ENCODE results near the gene DHRS3.

DHRS3 gene

DNA sequence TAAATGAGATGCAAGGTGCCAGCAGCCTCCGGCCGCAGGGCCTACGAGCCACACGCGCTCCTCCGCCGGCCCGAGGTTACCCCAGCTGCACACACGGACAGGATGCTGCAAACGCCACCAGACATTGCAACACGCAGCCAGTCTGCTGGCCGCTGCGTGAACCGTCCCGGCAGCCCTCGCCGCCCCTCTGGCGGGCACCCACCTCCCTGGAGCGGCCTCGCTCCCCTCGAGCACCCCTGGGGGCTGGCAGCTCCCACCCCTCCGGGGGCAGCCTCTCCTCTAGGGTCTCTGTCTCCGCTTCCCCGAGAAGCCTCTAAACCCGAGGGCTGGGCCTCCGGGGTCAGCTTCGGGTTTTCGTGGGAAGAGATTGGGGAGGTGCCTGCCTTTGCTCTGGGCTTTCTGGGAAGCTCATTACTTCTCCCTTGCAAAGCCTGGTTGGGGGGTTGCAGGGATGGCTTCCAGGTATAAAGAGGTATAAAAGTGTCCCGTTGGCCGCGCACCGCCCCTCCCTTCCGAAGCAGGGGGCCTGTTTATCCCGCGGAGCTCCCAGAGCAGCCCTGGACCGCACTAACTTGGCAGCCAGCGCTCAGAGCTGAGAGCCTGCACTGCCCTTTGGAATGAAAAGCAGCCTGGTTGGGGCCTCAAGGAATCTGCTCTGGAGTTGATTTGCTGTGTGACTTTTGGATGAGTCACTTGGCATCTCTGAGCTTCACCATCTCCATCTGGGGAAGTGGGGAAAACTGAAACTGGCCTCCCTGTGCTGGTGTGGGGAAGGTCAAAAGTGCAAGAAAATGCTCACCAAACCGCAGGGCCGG is 21.8 kb downstream of the DHRS3 start:
- peak; percentile 91 for DNase-seq

- DNase-seq, result no peak
Observed at GRCh38 chr1:12595757-12596006, 22.3 kb downstream of the DHRS3 start.

DNA sequence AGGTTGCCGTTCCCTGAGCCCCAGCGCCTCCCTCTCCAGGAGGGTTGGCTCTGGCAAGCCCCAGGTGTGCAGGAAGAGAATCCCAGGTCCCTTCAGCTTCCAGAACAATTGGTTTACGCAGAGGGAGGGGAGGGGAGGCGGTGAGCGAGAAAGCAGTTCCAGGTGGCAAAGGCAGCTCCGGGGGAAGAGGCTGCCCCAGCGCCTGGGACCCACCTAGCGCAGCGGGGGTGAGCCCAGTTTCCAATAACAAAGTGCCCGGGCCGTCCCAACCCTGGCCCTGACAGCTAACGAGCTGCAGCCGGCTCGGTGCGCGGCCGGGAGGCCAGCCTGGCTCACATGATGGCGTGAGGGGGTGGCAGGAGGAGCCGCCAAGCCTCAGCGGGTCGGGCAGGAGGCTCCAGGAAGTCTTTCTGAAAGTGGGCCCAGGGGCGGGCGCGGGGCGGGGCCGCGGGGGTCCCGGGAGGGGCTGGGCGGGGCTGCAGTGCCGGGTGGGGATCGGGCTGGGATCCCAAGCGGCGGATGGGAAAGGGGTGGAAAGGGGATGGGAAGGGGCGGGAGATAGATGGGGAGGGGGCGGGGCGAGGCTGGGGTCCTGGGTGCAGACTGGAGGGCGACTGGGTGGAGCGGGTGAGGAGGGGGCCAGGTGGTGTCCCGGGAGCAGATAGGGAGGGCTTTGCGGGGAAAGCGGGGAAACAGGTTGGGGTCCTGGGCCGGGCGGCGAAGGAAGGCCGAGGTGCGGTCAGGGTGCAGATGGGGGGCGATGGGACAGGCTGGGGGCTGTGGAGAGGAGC is 22.8 kb downstream of the DHRS3 start:
- DNase-seq, result peak; percentile 92

DNA sequence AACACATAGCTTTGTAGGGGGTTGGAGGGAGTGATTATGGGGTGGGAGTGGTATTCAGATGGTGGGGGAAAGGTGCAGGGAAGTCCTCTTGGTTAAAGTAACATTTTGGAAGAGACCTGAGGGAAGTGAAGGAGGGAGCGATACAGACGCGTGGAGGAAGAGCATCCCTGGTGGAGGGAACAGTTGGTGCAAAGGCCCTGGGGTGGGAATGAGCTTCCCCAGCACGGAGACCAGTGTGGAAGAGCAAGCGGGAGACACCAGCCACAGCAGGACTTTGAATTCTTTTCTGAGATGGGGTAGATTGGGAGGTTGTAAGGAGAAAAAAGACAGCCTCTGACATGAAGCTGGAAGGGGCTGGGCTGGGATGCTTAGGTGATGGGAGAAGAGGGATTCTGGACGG is 23.5 kb downstream of the DHRS3 start:
- no peak for DNase-seq

DNA sequence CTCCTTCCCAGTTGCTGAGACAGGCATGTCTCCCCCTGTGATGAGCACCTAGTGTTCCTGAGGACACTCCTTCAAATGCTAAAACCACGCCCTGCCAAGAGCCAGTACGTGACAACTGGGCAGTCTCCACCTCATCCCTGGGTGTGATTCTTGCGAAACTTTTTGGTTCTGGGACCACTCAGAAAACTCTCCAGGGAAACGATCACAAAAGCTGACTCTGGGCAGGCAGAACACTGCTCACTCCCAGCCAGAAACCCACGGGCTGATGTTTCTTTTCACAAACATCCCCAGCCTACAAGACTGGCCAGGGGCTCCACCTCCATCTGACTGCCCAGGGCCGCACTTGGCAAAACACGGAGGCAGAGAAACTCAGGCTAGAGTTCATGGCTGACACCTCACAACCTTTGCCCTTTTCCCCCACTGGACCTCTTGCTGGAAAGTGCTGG is 24.4 kb downstream of the DHRS3 start:
- DNase-seq, result no peak

- no peak for DNase-seq
Observed at GRCh38 chr1:12592496-12592895, 25.5 kb downstream of the DHRS3 start.

DNA sequence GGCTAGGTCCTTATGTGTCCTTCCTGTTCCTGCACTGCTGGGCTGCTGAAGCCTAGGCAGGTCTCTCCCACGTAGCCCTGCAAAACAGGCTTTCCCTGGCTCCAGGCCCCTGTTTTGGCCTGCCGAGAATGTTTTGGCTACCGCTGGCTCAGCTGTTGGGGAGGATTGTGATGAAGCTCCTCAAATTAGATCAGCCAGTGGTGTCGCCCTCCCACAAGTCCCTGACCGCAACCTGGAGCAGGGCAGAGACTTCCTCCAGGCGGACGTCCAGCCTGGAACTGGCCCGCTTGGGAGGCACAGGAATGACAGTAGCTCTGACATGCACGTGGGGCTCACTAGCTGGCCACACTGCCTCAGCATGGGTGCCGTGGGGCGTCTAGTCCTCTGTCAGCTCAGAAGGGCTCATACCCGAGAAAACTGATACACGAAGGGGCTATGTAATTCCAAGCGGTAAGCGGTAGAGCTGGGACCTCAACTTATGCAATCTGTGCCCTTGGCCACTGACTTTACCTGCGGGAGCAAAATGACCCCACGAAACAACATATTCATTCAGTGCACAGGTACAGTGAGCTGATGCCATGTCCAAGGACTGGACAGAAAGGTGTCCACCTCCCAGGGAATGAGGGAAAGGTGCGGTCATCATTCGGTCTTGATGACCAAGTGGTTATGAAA is 26.6 kb downstream of the DHRS3 start:
- peak; percentile 50 for DNase-seq

- no peak for DNase-seq
Observed at GRCh38 chr1:12588695-12589094, 29.3 kb downstream of the DHRS3 start.

GRCh38 chr1:12587981-12588640 is 29.9 kb downstream of the DHRS3 start:
- no peak for DNase-seq

- peak; percentile 56 for DNase-seq
Observed at GRCh38 chr1:12585951-12586942, 31.8 kb downstream of the DHRS3 start.

- DNase-seq, result no peak
Observed at GRCh38 chr1:12585536-12585935, 32.5 kb downstream of the DHRS3 start.

GRCh38 chr1:12584900-12585525 is 33.0 kb downstream of the DHRS3 start:
- DNase-seq, result no peak

GRCh38 chr1:12583484-12583883 is 34.5 kb downstream of the DHRS3 start:
- DNase-seq, result no peak

GRCh38 chr1:12582649-12583048 is 35.4 kb downstream of the DHRS3 start:
- no peak for DNase-seq

DNA sequence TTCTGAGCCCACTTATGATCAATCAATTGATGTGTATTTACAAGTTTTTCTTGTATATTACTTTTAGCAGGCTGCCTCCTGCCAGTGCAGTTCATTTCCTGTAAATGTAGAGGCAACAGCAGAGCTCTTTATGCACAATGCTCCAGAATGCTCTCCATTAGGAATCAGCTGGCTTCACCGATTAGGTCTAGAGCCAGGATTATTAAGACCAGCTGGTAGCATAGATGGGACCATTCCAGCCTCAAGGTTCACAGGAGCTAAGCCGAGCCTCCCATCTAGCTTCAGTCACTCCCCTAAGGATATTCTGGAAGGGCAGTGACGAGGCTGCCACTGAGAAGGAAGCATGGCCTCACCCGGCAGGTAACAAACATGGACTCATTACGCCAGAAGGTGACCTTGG is 36.8 kb downstream of the DHRS3 start:
- no peak for DNase-seq

- peak; percentile 56 for DNase-seq
Observed at GRCh38 chr1:12580054-12580887, 37.7 kb downstream of the DHRS3 start.

DNA sequence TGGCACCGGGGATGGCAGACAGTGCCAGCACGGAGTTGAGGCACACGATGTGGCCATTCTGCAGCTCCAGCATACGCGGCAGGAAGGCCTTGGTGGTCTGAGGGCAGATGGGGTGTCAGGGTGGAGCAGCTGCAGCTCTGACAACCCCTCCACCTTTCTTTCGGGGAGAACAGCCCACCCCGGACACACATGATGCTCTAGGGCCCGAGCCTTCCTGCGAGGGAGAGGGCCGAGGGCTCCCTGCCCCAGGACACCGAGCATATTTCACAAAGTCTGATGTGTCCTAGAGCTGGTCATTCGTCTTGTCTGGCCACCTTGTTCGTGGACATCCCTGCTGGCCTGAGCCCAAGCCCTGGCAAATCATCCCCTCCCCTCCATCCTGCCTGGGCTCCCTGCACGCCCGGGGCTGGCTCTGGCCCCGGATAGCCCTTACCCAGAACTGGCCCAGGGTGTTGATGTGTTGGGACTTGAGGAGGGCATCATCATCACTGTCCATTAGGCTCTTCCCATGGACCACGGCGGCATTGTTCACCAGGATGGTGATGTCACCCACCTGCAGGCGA is 39.1 kb downstream of the DHRS3 start:
- DNase-seq, result no peak

DNA sequence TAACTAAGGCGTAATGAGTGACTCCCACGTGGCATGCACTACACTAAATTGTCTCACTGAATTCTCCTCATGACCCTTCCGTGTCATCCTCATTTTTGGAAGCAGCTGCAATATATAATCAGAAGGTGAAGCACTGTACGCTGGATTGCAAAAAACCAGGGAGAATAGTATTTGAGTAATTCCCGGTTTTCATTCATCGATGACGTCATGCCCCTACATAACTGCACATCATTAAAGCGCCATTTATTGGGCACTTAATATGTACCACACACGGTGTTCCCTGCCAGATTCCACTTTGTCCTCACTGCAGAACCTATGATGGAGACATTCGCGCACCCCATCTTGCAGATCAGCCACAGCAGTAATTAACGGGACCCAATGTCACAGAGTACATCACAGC is 41.0 kb downstream of the DHRS3 start:
- DNase-seq, result no peak

DNA sequence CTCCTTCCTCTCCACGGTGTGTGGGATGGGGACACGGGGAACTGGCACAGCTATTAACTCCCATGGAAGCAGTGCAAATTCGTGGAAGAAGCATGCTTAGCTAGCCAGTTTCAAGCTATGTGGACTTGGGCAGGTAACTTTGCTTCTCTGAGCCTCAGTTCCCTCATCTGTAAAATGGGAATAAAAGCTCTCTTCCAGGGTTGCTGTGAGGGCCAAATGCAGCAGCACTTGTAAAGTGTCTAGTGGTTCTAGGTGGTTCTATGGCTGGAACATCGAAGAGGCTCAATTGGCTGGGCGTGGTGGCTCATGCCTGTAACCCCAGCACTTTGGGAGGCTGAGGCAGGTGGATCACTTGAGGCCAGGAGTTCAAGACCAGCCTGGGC is 43.3 kb downstream of the DHRS3 start:
- DNase-seq, result no peak
